ENCODE results near the gene SPAG16.

- no peak for TF ChIP-seq CTCF (conservative IDR thresholded peaks at IDR 0.05; ENCODE audit: low read length)
- no peak for TF ChIP-seq EZH2phosphoT487 (IDR thresholded peaks at IDR 0.05; ENCODE audit: borderline replicate concordance)
Measured at GRCh38 chr2:213320604-213321003, 36.3 kb downstream of the SPAG16 start.
